Activated CD8-positive, alpha-beta memory T cell treated with anti-CD3 and anti-CD28 coated beads for 1 hour (primary cell): Measurements from ENCODE around the gene ROCK2.

Experiments
- DNase-seq, 2 donors: peaks; one replicate each; pipeline ENCODE4 v3.0.0-alpha.2; 2020; ENCODE audit warnings: low read depth in 1 of 2; ENCODE audit errors: extremely low read depth in 1 of 2

Gene ROCK2

GRCh38 chr2:11367170-11367730 is 22.8 kb upstream of the ROCK2 start:
- DNase-seq: no peak

DNA sequence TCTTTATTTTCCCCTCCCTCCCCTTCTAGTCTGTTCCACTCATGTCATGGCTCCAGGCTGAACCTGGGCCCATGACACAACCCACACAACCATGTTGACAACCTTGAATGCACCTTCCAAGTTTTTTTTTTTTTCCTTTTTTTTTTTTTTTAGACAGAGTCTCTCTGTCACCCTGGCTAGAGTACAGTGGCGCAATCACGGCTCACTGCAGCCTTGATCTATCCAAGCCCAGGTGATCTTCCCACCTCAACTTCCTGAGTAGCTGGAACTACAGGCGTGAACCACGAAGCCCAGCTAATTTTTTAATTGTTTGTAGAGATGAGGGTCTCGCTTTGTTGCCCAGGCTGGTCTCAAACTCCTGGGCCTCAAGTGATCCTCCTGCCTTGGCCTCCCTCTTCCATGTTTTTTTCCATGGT is 21.9 kb upstream of the ROCK2 start:
- no peak for DNase-seq

- no peak for DNase-seq
Measured at GRCh38 chr2:11365096-11365879, 20.9 kb upstream of the ROCK2 start.

GRCh38 chr2:11364565-11364887 is 20.1 kb upstream of the ROCK2 start:
- DNase-seq: no peak

- no peak for DNase-seq
Measured at GRCh38 chr2:11363868-11364564, 19.6 kb upstream of the ROCK2 start.

GRCh38 chr2:11359865-11360264 is 15.4 kb upstream of the ROCK2 start:
- DNase-seq: no peak

DNA sequence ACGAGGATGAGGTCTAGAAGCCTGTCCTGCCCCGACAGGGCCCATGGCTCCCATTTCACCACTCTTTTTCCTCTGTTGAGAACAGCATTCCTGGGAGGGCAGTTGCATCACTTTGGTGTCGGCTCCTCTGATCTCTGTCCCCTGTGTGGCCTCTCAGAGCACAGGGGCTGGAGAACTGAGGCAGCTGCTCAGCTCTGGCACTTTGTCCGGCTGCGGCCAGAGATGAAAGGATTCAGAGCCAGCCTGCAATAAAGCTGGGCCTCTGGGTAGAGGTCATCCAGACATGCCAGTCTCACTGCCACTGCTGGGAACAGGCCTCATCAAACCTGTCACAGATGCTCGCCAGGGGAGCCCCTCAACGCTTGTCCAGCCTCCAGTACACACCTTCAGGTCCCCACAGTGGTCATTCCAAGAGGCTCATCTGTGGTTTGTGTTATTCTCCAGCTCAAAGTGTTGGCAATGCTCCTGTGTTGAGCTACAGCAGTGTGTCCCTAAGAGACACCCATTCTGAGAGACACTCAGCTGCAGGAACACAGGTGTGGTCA is 13.1 kb upstream of the ROCK2 start:
- no peak for DNase-seq

- no peak for DNase-seq
Measured at GRCh38 chr2:11356764-11357163, 12.3 kb upstream of the ROCK2 start.

DNA sequence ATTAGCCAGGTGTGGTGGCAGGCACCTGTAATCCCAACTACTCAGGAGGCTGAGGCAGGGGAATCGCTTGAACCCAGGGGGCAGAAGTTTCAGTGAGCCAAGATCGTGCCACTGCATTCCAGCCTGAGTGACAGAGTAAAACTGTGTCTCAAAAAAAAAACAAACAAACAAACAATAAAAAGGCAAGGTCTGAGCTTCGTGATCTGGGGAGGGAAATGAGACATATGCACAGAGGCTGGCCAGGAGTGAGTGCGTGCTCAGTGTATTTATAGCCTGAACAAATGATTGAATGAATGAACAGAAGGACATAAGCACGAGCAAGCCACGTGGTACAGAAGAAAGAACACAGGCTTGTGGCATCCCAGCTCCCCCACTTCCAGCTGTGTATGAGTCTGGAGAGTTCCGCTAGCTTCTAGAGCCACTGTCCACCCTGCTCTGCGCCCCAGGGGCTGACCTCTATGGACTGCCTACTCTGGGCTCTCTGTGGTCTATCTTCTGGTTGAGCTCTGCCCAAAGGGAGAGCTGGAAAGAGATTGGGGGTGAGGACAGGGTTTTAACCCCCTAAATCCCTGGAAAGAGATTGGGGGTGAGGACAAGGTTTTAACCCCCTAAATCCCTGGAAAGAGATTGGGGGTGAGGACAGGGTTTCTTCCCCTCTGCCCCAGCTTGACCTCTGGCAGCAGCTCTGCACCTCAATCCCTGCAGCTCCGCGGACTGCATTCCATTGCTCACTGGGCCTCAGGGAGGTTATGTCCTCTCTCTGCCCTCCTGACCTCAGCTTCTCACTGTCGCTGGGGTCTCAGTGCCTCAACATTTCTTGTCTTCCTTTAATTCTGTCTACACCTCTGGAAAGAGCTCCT is 11.0 kb upstream of the ROCK2 start:
- no peak for DNase-seq

- DNase-seq: no peak
Measured at GRCh38 chr2:11354363-11355154, 10.1 kb upstream of the ROCK2 start.

GRCh38 chr2:11352781-11353537 is 8.5 kb upstream of the ROCK2 start:
- DNase-seq: no peak

DNA sequence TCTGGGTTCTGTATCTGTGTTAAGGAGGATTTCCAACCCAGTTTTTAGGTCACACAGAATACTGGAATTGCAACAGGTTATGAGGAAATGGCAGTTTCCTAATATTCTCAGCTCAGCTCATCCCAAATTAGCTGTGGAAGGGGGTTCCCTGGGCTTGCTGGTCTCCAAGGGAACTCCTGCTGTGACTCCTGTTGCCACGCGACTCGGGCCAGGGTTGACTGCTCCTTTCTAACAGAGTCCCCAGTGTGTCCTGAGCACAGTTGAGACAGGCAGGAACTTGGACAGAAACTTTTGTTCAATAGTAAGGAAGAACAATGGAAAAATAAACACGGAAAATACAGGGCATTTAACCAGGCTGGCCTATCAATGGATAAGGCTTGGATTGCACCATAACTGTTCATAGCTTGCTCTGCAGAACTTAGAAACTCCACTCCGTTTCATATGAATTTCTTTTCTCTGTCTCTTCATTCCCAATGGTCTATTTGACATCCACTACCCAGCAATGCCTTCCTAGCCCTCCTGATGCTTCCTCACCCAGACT is 3.8 kb upstream of the ROCK2 start:
- DNase-seq: no peak

DNA sequence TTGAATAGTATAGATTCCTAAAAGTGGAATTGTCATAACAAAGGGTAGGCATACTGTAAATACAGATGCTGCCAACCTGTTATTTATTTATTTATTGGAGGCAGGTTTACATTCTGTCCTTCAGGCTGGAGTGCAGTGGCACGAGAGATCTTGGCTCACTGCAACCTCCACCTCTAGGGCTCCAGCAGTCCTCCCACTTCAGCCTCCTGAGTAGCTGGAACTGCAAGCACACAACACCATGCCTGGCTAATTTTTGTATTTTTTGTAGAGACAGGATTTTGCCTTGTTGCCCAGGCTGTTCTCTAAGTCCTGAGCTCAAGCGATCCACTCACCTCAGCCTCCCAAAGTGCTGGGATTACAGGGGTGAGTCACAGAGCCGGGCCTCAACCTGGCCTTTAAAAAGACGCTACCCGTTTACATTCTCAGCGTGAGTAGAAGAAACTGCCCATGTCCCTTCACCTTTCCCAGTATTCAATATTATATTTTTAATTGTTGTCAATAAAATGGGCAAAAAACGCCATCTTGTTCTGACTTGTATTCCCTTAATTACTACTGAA is 3.0 kb upstream of the ROCK2 start:
- no peak for DNase-seq

DNA sequence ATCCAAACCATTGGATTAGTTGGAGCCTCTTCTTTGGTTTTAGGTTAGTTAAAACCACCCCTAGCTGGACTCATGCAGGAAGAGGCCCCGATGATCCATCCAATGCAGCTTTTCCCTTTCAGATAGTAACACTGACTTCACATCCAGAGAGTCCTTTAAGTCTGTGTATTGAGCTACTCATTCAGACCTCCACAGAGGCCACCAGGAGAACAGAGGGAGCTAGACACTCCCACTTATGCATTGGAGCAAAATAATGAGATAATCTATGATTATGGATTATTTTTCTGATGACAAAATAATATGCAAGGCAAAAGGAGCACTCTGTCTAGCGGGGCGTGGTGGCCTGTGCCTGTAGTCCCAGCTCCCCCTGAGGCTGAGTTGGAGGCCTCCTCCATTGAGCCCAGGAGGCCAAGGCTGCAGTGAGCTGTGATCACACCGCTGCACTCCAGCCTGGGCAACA is 1.6 kb upstream of the ROCK2 start:
- DNase-seq: no peak

- peak in 1 of 2 donors; percentile 9 for DNase-seq
Measured at GRCh38 chr2:11344956-11345677, 681 bp upstream of the ROCK2 start.

DNA sequence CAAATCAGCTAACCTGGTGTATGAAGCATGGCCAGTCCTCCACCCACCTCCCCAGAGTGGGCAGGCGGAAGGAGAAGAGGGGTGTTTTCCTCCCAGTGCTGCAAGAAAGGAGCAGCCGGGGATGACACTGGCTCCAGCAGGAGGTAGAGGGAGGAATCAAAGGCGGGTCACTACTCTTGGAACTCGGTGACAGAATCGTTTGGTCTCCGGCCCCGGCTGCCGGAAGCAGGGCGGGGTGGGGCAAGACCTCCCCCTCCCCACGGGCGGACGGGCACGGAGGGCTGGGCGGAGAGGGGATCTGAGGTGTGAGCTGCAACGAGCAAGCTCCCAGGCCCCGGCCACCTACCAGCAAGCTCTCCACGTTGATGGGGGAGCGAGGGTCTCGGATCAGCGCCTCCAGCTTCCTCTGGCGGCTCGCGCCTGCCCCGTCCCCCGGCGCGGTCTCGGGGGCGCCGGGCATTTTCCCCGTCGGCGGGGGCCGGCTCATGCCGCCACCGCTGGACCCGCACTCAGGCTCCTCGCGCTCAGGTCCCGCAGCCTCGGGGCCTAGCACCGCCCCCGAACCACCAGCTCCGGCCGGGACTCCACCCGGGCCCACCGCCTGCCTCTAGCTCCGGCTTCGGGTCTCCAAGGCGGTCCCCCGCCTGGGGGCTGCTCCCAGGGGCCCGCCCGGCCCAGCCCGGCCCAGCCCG is 640 bp downstream of the ROCK2 start:
- DNase-seq: peak in 1 of 2 donors; percentile 3

DNA sequence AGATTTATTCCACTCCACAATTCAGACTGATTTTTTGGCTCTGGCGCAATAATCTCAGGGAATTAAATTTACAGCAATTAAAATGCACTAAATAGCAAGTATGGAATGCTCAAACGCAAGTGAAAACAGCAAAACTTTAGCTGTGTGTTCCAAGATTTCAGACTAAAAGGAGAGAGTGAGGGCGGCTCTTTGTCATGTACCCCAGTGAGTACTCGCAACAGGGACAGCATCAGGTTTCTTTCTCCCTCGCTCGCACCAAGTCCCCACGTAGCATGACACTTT is 1.1 kb downstream of the ROCK2 start:
- DNase-seq: no peak
